ENCODE measurements around the gene XPNPEP2. TPM values are rescaled to one million over a fixed set of nuclear protein-coding genes. Genes with fewer than 3 reads are reported as not detected.
"Not testable (repeated sequence)": the region's sequence is repeated elsewhere in the genome, so short reads cannot be mapped to it uniquely, and the experiment has no call there.

XPNPEP2 gene
- total RNA-seq, 1 donor from 2014 or later: 0.27 TPM

- no peak overlapping the region for H3K27ac Mint-ChIP-seq (ENCODE audit: unreplicated experiment)
- H3K4me1 Mint-ChIP-seq (ENCODE audit: unreplicated experiment): peaks cover 22% of the 10 kb centered on the region
- no peak overlapping the region for H3K4me3 Mint-ChIP-seq (ENCODE audit: unreplicated experiment)
- H3K9me3 Mint-ChIP-seq (ENCODE audit: unreplicated experiment): no peaks in the 10 kb centered on the region
- no peaks in the 10 kb centered on the region for H3K36me3 Mint-ChIP-seq (ENCODE audit: unreplicated experiment)
- H3K27me3 Mint-ChIP-seq (ENCODE audit: unreplicated experiment): peaks cover 4% of the 10 kb centered on the region
- no peak for DNase-seq (ENCODE audit: extremely low spot score, unreplicated experiment)
- TF ChIP-seq, protein P1, sequence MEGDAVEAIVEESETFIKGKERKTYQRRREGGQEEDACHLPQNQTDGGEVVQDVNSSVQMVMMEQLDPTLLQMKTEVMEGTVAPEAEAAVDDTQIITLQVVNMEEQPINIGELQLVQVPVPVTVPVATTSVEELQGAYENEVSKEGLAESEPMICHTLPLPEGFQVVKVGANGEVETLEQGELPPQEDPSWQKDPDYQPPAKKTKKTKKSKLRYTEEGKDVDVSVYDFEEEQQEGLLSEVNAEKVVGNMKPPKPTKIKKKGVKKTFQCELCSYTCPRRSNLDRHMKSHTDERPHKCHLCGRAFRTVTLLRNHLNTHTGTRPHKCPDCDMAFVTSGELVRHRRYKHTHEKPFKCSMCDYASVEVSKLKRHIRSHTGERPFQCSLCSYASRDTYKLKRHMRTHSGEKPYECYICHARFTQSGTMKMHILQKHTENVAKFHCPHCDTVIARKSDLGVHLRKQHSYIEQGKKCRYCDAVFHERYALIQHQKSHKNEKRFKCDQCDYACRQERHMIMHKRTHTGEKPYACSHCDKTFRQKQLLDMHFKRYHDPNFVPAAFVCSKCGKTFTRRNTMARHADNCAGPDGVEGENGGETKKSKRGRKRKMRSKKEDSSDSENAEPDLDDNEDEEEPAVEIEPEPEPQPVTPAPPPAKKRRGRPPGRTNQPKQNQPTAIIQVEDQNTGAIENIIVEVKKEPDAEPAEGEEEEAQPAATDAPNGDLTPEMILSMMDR (IDR thresholded peaks at IDR 0.05): no peak
Observed at GRCh38 chrX:129741880-129742758, 3.3 kb downstream of the XPNPEP2 start.

GRCh38 chrX:129742759-129743152 is 4.0 kb downstream of the XPNPEP2 start:
- H3K9me3 Mint-ChIP-seq (ENCODE audit: unreplicated experiment); H3K27me3 Mint-ChIP-seq (ENCODE audit: unreplicated experiment); H3K4me3 Mint-ChIP-seq (ENCODE audit: unreplicated experiment); DNase-seq (ENCODE audit: extremely low spot score, unreplicated experiment); H3K27ac Mint-ChIP-seq (ENCODE audit: unreplicated experiment); H3K36me3 Mint-ChIP-seq (ENCODE audit: unreplicated experiment): not testable (repeated sequence)
- peaks cover 22% of the 10 kb centered on the region for H3K4me1 Mint-ChIP-seq (ENCODE audit: unreplicated experiment)

DNA sequence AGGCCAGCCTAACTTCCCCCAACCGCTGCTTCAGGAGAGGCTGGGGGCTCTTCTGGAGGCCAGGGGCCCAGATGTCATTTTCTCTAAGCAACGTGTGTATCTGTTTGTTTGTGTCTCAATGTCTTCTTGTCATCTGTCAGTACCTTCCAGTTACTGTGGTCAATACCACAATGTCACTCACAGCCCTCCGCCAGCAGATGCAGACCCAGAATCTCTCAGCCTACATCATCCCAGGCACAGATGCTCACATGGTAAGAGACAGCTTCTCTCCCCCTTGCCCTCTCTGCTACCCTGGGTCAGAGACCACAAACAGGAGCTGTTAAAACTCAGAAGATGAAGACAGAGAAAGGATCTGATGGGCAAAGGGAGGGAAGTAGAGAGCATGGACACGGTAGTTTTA is 5.0 kb downstream of the XPNPEP2 start:
- no peak overlapping the region for H3K27ac Mint-ChIP-seq (ENCODE audit: unreplicated experiment)
- no peaks in the 10 kb centered on the region for H3K9me3 Mint-ChIP-seq (ENCODE audit: unreplicated experiment)
- no peak overlapping the region for H3K4me3 Mint-ChIP-seq (ENCODE audit: unreplicated experiment)
- H3K4me1 Mint-ChIP-seq (ENCODE audit: unreplicated experiment): peaks cover 11% of the 10 kb centered on the region
- H3K36me3 Mint-ChIP-seq (ENCODE audit: unreplicated experiment): no peaks in the 10 kb centered on the region
- peaks cover 15% of the 10 kb centered on the region for H3K27me3 Mint-ChIP-seq (ENCODE audit: unreplicated experiment)
- no peak for DNase-seq (ENCODE audit: extremely low spot score, unreplicated experiment)
- TF ChIP-seq, protein P1 (IDR thresholded peaks at IDR 0.05): no peak

- TF ChIP-seq, protein P1 (IDR thresholded peaks at IDR 0.05): no peak
- H3K4me1 Mint-ChIP-seq (ENCODE audit: unreplicated experiment): peaks cover 5% of the 10 kb centered on the region
Observed at GRCh38 chrX:129744861-129745321, 6.1 kb downstream of the XPNPEP2 start.

GRCh38 chrX:129746557-129747470 is 8.0 kb downstream of the XPNPEP2 start:
- Mint-ChIP-seq H3K9me3 (ENCODE audit: unreplicated experiment) (no peaks in the 10 kb centered on the region), H3K27ac (ENCODE audit: unreplicated experiment) (no peak overlapping the region), H3K36me3 (ENCODE audit: unreplicated experiment) (no peaks in the 10 kb centered on the region), H3K4me3 (ENCODE audit: unreplicated experiment) (no peak overlapping the region), H3K27me3 (ENCODE audit: unreplicated experiment) (peaks cover 18% of the 10 kb centered on the region), H3K4me1 (ENCODE audit: unreplicated experiment) (peaks cover 5% of the 10 kb centered on the region)
- no peak for DNase-seq (ENCODE audit: extremely low spot score, unreplicated experiment)
- TF ChIP-seq, protein P1 (IDR thresholded peaks at IDR 0.05): no peak

More at GRCh38 chrX:129744861-129745321, 6.1 kb downstream of the XPNPEP2 start:
- Mint-ChIP-seq H3K27me3 (ENCODE audit: unreplicated experiment) (peaks cover 18% of the 10 kb centered on the region), H3K27ac (ENCODE audit: unreplicated experiment) (no peak overlapping the region), H3K36me3 (ENCODE audit: unreplicated experiment) (no peaks in the 10 kb centered on the region), H3K9me3 (ENCODE audit: unreplicated experiment) (no peaks in the 10 kb centered on the region), H3K4me3 (ENCODE audit: unreplicated experiment) (no peak overlapping the region)
- DNase-seq (ENCODE audit: extremely low spot score, unreplicated experiment): no peak

All from osteocyte (in vitro differentiated cells).